ENCODE measurements around the gene FBXO10.

- TF ChIP-seq CTCF (conservative IDR thresholded peaks at IDR 0.05; ENCODE audit: low read length) (no peak), EZH2phosphoT487 (IDR thresholded peaks at IDR 0.05; ENCODE audit: borderline replicate concordance, low read depth, low read length) (no peak)
Measured at GRCh38 chr9:37564916-37565315, 11.3 kb downstream of the FBXO10 start.
